GM19035 (cell line): ENCODE measurements around the gene ARHGEF26.

Experiments
- ATAC-seq: cut with Tn5 transposase; IDR thresholded peaks from one replicate; pipeline ENCODE4 v1.9.1; 2021; ENCODE audit not compliant: unreplicated experiment

Gene ARHGEF26

GRCh38 chr3:154195620-154196356 is 74.6 kb downstream of the ARHGEF26 start:
- no peak for ATAC-seq

- ATAC-seq: no peak
Observed at GRCh38 chr3:154197751-154198150, 76.6 kb downstream of the ARHGEF26 start.

- no peak for ATAC-seq
Observed at GRCh38 chr3:154209499-154209898, 88.3 kb downstream of the ARHGEF26 start.

- no peak for ATAC-seq
Observed at GRCh38 chr3:154210986-154211385, 89.8 kb downstream of the ARHGEF26 start.

- no peak for ATAC-seq
Observed at GRCh38 chr3:154214306-154214705, 93.1 kb downstream of the ARHGEF26 start.

GRCh38 chr3:154217671-154218070 is 96.5 kb downstream of the ARHGEF26 start:
- ATAC-seq: no peak

- no peak for ATAC-seq
Observed at GRCh38 chr3:154218728-154219127, 97.5 kb downstream of the ARHGEF26 start.

- ATAC-seq: no peak
Observed at GRCh38 chr3:154220462-154220861, 99.3 kb downstream of the ARHGEF26 start.

GRCh38 chr3:154223519-154223918 is 102.3 kb downstream of the ARHGEF26 start:
- ATAC-seq: no peak

- no peak for ATAC-seq
Observed at GRCh38 chr3:154224366-154224765, 103.2 kb downstream of the ARHGEF26 start.

GRCh38 chr3:154224866-154225265 is 103.7 kb downstream of the ARHGEF26 start:
- no peak for ATAC-seq

GRCh38 chr3:154225536-154225935 is 104.3 kb downstream of the ARHGEF26 start:
- no peak for ATAC-seq

- ATAC-seq: no peak
Observed at GRCh38 chr3:154227531-154227930, 106.3 kb downstream of the ARHGEF26 start.

GRCh38 chr3:154228561-154229216 is 107.5 kb downstream of the ARHGEF26 start:
- no peak for ATAC-seq

- ATAC-seq: no peak
Observed at GRCh38 chr3:154229217-154229590, 108.0 kb downstream of the ARHGEF26 start.

GRCh38 chr3:154235330-154235729 is 114.1 kb downstream of the ARHGEF26 start:
- ATAC-seq: no peak

GRCh38 chr3:154236331-154236730 is 115.1 kb downstream of the ARHGEF26 start:
- no peak for ATAC-seq

GRCh38 chr3:154240235-154240634 is 119.0 kb downstream of the ARHGEF26 start:
- no peak for ATAC-seq

- no peak for ATAC-seq
Observed at GRCh38 chr3:154241496-154241895, 120.3 kb downstream of the ARHGEF26 start.

- ATAC-seq: no peak
Observed at GRCh38 chr3:154242766-154243165, 121.6 kb downstream of the ARHGEF26 start.

- ATAC-seq: no peak
Observed at GRCh38 chr3:154243353-154243752, 122.2 kb downstream of the ARHGEF26 start.

- no peak for ATAC-seq
Observed at GRCh38 chr3:154244644-154245043, 123.5 kb downstream of the ARHGEF26 start.
